ENCODE data around the gene TMEM30B. TPM values are rescaled to one million over a fixed set of nuclear protein-coding genes. Genes with fewer than 3 reads are reported as not detected.
A peak's percentile ranks its signal among the peaks of the same experiment; 100 is the strongest.

Gene TMEM30B
- 10 to 100 TPM; 68.2 to 77.1 TPM for total RNA-seq

GRCh38 chr14:61281186-61281947 lies at the start of gene TMEM30B:
TMEM30B (minus strand) TSS chr14:61281338; CDS start chr14:61281147, 191 bp downstream.
- peak within 1 kb of the TSS; percentile 82 to 88 for H3K9ac ChIP-seq (ENCODE audit: low read depth in 2 of 2, low read length in 2 of 2)
- peak within 1 kb of the TSS; percentile 68 for H3K4me3 ChIP-seq
- no peaks in the 10 kb centered on the region for H3K36me3 ChIP-seq
- peak; percentile 95 for DNase-seq
- intact Hi-C loops (cut with DNase I), result no loop called here
- TF ChIP-seq CTCF (IDR thresholded peaks at IDR 0.05), result no peak
- H3K4me1 ChIP-seq, result peaks cover 3% of the 10 kb centered on the region
- peak within 1 kb of the TSS; percentile 99 for H3K27ac ChIP-seq
- no peaks in the 10 kb centered on the region for H3K9me3 ChIP-seq
- no peaks in the 10 kb centered on the region for H3K27me3 ChIP-seq

- DNase-seq, result no peak
- H3K9ac ChIP-seq (ENCODE audit: low read depth in 2 of 2, low read length in 2 of 2), result no peak overlapping the region
Observed at GRCh38 chr14:61330511-61330910, 49.4 kb upstream of the TMEM30B start.

DNA sequence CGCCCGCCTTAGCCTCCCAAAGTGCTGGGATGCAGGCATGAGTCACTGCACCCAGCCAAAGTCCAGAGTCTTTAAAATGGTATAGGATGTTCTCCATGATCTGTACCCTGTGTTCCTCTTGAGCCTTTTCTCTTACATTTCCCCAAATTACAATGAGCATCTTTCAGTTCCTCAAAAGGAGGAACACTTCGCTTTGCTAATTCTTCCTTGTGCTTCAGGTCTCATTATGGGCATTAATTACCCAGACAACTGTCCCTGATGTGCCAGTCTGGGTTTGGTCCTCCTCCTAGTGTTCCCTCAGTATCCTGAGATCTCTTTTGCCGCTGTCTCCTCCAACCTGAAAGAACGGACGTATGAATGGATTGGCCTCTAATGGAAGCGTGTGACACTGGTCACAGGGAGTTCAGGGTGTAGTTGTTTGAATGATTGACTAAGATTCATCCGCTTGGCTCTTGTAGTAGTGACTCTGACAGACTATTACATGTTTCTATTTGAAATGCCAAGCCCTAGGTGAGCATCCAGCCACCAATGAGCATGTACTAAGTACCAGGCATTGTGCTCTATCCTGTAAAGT lies 48.4 kb upstream of the TMEM30B start:
- H3K9me3 ChIP-seq, result no peaks in the 10 kb centered on the region
- no peak for TF ChIP-seq CTCF (IDR thresholded peaks at IDR 0.05)
- no peaks in the 10 kb centered on the region for H3K4me1 ChIP-seq
- intact Hi-C loops (cut with DNase I), result no loop called here
- no peaks in the 10 kb centered on the region for H3K36me3 ChIP-seq
- DNase-seq, result no peak
- no peak overlapping the region for H3K9ac ChIP-seq (ENCODE audit: low read depth in 2 of 2, low read length in 2 of 2)
- H3K4me3 ChIP-seq, result no peak overlapping the region
- H3K27ac ChIP-seq, result peak overlapping the region; percentile 3
- H3K27me3 ChIP-seq, result no peaks in the 10 kb centered on the region

More at GRCh38 chr14:61330511-61330910, 49.4 kb upstream of the TMEM30B start:
- Histone ChIP-seq H3K9me3 (no peaks in the 10 kb centered on the region), H3K4me1 (no peaks in the 10 kb centered on the region), H3K36me3 (no peaks in the 10 kb centered on the region), H3K27me3 (no peaks in the 10 kb centered on the region), H3K27ac (no peak overlapping the region), H3K4me3 (no peak overlapping the region)
- no peak for TF ChIP-seq CTCF (IDR thresholded peaks at IDR 0.05)
- intact Hi-C loops (cut with DNase I), result no loop called here

DNA sequence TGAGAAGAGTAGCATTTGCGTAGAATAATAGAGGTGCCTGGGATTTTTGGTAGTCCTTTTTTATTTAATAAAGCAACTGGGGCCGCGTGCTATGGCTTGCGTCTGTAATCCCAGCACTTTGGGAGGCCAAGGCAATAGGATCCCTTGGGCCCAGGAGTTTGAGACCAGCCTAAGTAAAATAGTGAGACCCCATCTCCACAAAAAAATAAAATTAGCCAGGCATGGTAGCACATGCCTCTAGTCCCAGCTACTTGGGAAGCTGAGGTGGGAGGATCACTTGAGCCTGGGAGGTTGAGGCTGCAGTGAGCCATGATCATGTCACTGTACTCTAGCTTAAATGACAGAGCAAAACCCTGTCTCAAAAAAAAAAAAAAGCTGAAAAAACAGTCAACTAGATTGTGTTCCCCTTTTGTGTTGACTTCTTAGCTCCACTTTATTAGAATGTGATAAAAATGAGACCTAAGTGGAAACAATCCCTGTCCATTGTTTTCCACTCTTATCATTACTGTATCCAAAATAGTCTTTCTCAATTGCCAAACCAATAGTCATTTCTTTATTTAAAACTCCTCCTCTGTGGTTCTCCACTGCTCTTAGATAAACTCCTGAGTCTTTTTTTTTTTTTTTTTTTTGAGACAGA lies 47.6 kb upstream of the TMEM30B start:
- Histone ChIP-seq H3K36me3 (no peaks in the 10 kb centered on the region), H3K4me1 (no peaks in the 10 kb centered on the region), H3K9me3 (no peaks in the 10 kb centered on the region), H3K9ac (ENCODE audit: low read depth in 2 of 2, low read length in 2 of 2) (no peak overlapping the region), H3K27me3 (no peaks in the 10 kb centered on the region), H3K27ac (no peak overlapping the region), H3K4me3 (no peak overlapping the region)
- intact Hi-C loops (cut with DNase I), result no loop called here
- DNase-seq, result no peak
- no peak for TF ChIP-seq CTCF (IDR thresholded peaks at IDR 0.05)

DNA sequence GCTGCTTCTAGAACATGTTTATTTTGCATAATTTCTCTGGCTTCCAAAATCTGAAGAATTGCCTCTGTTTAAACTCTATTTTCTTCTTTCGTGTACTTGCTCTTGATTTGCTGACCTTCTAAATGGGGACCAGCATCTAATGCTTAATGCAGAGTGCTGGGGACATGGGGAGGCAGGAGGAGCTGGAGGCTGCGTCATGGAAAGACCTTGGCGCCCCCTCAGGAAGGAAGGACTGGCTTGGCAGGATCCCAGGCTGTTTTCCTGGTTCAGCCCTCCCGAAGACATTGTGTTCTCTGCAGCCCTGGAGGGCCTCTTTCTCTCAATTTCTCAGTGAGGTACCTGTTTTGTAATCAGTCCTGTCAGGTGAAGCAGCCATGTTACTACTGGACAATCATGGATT lies 45.7 kb upstream of the TMEM30B start:
- no peak overlapping the region for H3K4me3 ChIP-seq
- TF ChIP-seq CTCF (IDR thresholded peaks at IDR 0.05), result no peak
- no peaks in the 10 kb centered on the region for H3K4me1 ChIP-seq
- peaks cover 7% of the 10 kb centered on the region for H3K27me3 ChIP-seq
- intact Hi-C loops (cut with DNase I), result no loop called here
- H3K9me3 ChIP-seq, result no peaks in the 10 kb centered on the region
- H3K9ac ChIP-seq (ENCODE audit: low read depth in 2 of 2, low read length in 2 of 2), result no peak overlapping the region
- no peaks in the 10 kb centered on the region for H3K36me3 ChIP-seq
- DNase-seq, result peak; percentile 41
- no peak overlapping the region for H3K27ac ChIP-seq
